Thoracic aorta (tissue), 2 donors: ENCODE data around the gene GATC. TPM values are rescaled to one million over a fixed set of nuclear protein-coding genes. Genes with fewer than 3 reads are reported as not detected.

Experiments
- ATAC-seq: fragments of 150-250 bp; one replicate; pipeline ENCODE4 v1.8.0; 2017; ENCODE audit warnings: low read depth; ENCODE audit not compliant: insufficient number of reproducible peaks, low FRiP score
- DNase-seq: peaks from one replicate; pipeline ENCODE4 v3.0.0-alpha.2; 2020; ENCODE audit warnings: low spot score
- H3K27ac ChIP-seq, 2 donors: fragments of 200-600 bp; sonication (generic); 1 replicate in 1 of 2; 2 replicates in 1 of 2; pipeline ENCODE4 v1.5.1; 2016; ENCODE audit warnings: mild to moderate bottlenecking in 2 of 2, moderate library complexity in 2 of 2
- H3K27me3 ChIP-seq: fragments of 200-600 bp; sonication (generic); replicated peaks from 2 replicates; pipeline ENCODE4 v1.6.0; 2016; ENCODE audit warnings: mild to moderate bottlenecking; ENCODE audit not compliant: insufficient read depth
- H3K36me3 ChIP-seq: fragments of 200-600 bp; sonication (generic); one replicate; pipeline ENCODE4 v1.5.1; 2016
- H3K4me1 ChIP-seq, 2 donors: fragments of 200-600 bp; sonication (generic); 1 replicate in 1 of 2; 2 replicates in 1 of 2; pipeline versions ENCODE4 v1.5.1 to v1.6.0; 2016; ENCODE audit warnings: low read depth in 2 of 2, mild to moderate bottlenecking in 1 of 2; ENCODE audit not compliant: control insufficient read depth in 1 of 2
- H3K4me3 ChIP-seq: fragments of 200-600 bp; sonication (generic); 2 replicates; pipeline ENCODE4 v1.5.1; 2016; ENCODE audit warnings: mild to moderate bottlenecking
- H3K9me3 ChIP-seq: fragments of 200-600 bp; sonication (generic); 2 replicates; pipeline ENCODE4 v1.5.1; 2016
- total RNA-seq, 2 donors: library from RNA; depleted of rRNA; stranded (reverse); fragments of >200 nt; gene quantifications; one replicate each; pipeline versions ENCODE4 v1.1.0 to v1.2.3, GENCODE V29; 2016
- TF ChIP-seq, protein P1 (sequence below): fragments of 200-600 bp; sonication (generic); IDR thresholded peaks from one replicate; pipeline ENCODE4 v1.5.1; 2019; ENCODE audit warnings: antibody characterized with exemption

GATC gene
- total RNA-seq, 2 donors from 2014 or later = 16.9 to 17.7 TPM

DNA sequence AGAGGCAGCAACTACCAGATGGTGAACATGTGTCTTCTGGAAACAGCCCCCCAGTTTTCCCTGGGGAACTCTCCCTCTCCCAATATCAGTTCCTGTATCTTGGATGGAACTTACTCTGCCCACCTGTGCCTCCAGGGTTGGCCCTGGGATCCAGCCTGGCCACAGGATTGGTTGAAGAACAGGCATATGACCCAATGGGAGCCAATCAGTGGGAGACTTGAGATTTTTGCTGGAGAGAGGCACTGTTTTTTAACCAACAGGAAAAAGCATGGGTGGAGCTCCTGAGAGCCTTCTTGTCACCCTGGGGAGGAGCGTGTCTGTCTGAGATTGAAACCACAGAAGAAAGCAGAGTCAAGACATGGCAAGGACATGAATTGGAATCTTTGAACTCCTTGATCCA is 42.0 kb upstream of the GATC start:
- TF ChIP-seq, protein P1, sequence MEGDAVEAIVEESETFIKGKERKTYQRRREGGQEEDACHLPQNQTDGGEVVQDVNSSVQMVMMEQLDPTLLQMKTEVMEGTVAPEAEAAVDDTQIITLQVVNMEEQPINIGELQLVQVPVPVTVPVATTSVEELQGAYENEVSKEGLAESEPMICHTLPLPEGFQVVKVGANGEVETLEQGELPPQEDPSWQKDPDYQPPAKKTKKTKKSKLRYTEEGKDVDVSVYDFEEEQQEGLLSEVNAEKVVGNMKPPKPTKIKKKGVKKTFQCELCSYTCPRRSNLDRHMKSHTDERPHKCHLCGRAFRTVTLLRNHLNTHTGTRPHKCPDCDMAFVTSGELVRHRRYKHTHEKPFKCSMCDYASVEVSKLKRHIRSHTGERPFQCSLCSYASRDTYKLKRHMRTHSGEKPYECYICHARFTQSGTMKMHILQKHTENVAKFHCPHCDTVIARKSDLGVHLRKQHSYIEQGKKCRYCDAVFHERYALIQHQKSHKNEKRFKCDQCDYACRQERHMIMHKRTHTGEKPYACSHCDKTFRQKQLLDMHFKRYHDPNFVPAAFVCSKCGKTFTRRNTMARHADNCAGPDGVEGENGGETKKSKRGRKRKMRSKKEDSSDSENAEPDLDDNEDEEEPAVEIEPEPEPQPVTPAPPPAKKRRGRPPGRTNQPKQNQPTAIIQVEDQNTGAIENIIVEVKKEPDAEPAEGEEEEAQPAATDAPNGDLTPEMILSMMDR = no peak
- Histone ChIP-seq H3K9me3 (no peaks in the 10 kb centered on the region), H3K4me3 (no peak overlapping the region), H3K27ac (no peak overlapping the region), H3K36me3 (no peaks in the 10 kb centered on the region), H3K27me3 (no peaks in the 10 kb centered on the region), H3K4me1 (no peaks in the 10 kb centered on the region)
- DNase-seq (no peak), ATAC-seq (no peak)

DNA sequence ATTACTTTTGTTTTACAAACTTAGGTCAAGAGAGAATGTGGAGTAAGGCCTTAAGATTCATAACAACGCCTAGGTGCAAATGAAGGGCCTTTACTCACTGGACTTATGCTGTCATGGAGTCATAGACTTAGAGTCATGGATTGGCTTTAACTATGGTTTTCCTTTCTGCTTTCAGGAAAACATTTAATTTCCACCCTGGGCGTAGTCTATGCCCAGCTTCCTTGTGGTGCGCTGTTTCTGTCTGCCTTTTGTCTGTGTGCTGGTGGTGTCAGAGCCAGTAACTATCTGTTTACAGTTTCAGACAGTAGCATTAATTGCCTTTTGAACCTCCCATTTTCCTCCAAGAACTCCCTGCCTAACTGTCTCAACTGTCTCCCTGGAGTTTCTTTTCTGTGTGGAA is 40.2 kb upstream of the GATC start:
- no peak overlapping the region for H3K4me3 ChIP-seq
- no peaks in the 10 kb centered on the region for H3K4me1 ChIP-seq
- no peaks in the 10 kb centered on the region for H3K9me3 ChIP-seq
- DNase-seq (no peak), ATAC-seq (no peak)
- no peak overlapping the region for H3K27ac ChIP-seq
- H3K36me3 ChIP-seq = no peaks in the 10 kb centered on the region
- H3K27me3 ChIP-seq = no peaks in the 10 kb centered on the region
- TF ChIP-seq, protein P1 = no peak

DNA sequence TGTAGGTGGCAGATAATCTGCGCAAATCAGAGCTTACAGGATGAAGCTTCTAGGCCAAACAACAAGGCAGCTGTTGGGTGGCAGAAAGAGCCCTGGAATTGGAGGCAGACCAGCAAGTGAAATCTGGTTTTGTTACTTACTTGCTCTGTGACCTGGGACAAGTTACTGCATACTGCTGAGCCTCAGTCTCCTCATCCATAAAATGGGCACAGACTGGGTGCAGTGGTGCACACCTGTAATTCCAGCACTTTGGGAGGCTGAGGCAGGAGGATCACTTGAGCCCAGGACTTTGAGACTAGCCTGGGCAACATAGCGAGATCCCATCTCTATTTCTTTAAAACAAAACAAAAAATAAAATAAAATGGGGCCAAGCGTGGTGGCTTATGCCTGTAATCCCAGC is 39.7 kb upstream of the GATC start:
- H3K4me3 ChIP-seq = no peak overlapping the region
- no peak for ATAC-seq

DNA sequence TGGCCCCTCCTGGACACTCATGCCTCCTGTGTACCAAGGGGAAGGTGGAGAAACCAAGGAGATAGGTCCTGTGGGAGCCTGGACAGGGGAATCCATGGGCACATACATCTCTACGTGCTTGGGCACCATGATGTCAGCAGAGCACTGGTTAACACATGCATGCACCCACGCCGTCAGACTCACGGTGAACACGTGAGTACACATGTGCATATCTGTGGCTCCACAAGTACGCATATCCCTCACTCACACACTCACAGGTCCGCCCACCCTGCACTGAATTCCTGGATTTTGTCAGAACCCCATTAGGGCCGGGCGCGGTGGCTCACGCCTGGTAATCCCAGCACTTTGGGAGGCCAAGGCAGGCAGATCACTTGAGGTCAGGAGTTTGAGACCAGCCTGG is 37.5 kb upstream of the GATC start:
- Histone ChIP-seq H3K4me3 (no peak overlapping the region), H3K27ac (no peak overlapping the region), H3K4me1 (no peaks in the 10 kb centered on the region), H3K36me3 (no peaks in the 10 kb centered on the region), H3K27me3 (no peaks in the 10 kb centered on the region), H3K9me3 (no peaks in the 10 kb centered on the region)
- ATAC-seq (no peak), DNase-seq (no peak)
- TF ChIP-seq, protein P1 = no peak

More for the DNA sequence above, 39.7 kb upstream of the GATC start:
- no peaks in the 10 kb centered on the region for H3K27me3 ChIP-seq
- H3K27ac ChIP-seq = no peak overlapping the region
- H3K36me3 ChIP-seq = no peaks in the 10 kb centered on the region
- DNase-seq = no peak
- H3K9me3 ChIP-seq = no peaks in the 10 kb centered on the region
- H3K4me1 ChIP-seq = no peaks in the 10 kb centered on the region
- TF ChIP-seq, protein P1 = no peak

DNA sequence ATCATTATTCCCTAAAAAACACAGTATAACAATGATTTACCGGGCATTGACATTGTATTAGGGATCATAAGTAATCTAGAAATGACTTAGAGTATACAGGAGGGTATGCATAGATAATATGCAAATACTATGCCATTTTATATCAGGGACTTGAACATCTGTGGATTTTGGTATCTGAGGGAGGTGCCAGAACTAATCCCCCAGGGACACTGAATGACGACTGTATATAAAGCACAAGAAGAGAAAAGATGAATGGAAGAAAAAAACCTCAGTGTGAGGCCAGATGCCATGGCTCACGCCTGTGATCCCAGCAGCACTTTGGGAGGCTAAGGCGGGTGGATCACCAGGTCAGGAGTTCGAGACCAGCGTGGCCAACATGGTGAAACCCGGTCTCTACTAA is 33.8 kb upstream of the GATC start:
- DNase-seq (no peak), ATAC-seq (no peak)
- TF ChIP-seq, protein P1 = no peak
- H3K4me3 ChIP-seq = no peak overlapping the region
- no peak overlapping the region for H3K27ac ChIP-seq
- H3K4me1 ChIP-seq = no peaks in the 10 kb centered on the region
- no peaks in the 10 kb centered on the region for H3K36me3 ChIP-seq
- no peaks in the 10 kb centered on the region for H3K27me3 ChIP-seq
- H3K9me3 ChIP-seq = no peaks in the 10 kb centered on the region
